IPS-18a (cell line): ENCODE measurements around the gene ARL8B.

Experiments
- H3K27ac ChIP-seq: one replicate; pipeline ENCODE4 v1.5.1; 2013; ENCODE audit warnings: low read length
- H3K27me3 ChIP-seq: one replicate; pipeline ENCODE4 v1.6.1; 2013; ENCODE audit warnings: mild to moderate bottlenecking, low read length; ENCODE audit not compliant: control insufficient read depth, insufficient read depth
- H3K36me3 ChIP-seq: one replicate; pipeline ENCODE4 v1.6.1; 2013; ENCODE audit warnings: low read depth, low read length; ENCODE audit not compliant: control insufficient read depth
- H3K4me1 ChIP-seq: one replicate; pipeline ENCODE4 v1.6.1; 2013; ENCODE audit warnings: low read depth, low read length; ENCODE audit not compliant: control insufficient read depth
- H3K4me3 ChIP-seq: one replicate; pipeline ENCODE4 v1.5.1; 2013; ENCODE audit warnings: low read length
- H3K9ac ChIP-seq: one replicate; pipeline ENCODE4 v1.6.1; 2013; ENCODE audit warnings: mild to moderate bottlenecking, low read length, moderate library complexity
- H3K9me3 ChIP-seq: one replicate; pipeline ENCODE4 v1.6.1; 2013; ENCODE audit warnings: low read depth, low read length; ENCODE audit not compliant: control insufficient read depth

The ARL8B gene

DNA sequence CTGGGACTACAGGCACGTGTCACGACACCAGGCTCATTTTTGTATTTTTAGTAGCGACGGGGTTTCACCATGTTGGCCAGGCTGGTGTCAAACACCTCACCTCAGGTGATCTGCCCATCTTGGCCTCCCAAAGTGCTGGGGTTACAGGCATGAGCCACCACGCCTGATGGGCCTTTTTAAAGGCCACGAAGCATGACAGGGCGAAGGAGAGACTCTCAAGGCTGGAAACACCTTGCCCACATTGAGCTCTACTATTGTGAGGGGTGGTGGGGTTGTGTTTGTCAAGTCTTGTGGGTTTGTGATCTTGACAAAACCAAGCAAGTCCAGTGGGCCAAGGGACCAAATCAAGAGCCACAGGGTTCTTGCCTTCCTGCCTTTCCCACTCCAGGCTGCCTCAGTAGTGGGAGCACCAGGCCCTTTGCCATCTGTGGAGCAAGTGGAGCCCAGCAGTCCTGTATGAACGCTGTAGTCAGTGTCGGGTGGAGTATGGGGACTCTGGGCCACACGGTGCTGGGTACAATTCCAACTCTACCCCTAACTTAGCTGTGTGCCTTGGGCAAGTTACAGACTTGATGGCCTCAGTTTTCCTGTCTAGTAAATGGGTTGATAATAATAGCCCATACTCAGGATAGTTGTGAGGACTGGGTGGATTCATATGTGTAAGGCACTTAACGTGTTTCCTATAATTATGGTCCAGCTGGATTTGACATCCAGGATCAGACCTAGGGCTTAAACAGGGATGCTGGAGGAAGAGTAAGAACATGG, 98.8 kb downstream of the ARL8B start:
- Histone ChIP-seq H3K27me3 (no peaks in the 10 kb centered on the region), H3K9me3 (no peaks in the 10 kb centered on the region), H3K4me3 (no peak overlapping the region), H3K27ac (no peak overlapping the region), H3K36me3 (peaks cover 2% of the 10 kb centered on the region), H3K9ac (no peak overlapping the region), H3K4me1 (peaks cover 32% of the 10 kb centered on the region)

DNA sequence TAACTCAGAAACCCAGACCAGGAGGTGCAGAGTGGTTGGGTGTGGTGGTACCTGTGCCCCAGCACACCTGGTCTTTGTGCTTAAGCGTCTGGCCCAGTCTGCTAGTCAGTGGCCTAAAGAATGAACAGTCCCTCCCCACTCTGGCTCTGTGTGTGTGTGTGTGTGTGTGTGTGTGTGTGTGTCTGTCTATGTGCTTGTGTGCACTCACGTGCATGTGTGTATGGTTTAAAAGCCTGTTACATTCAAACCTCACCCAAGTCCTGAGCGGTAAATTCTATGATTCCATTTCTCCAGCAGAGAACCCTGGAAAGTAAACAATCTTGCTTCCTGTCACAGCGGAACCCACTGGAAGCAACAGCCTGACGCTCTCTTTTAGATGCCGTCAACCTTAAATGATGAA, 99.6 kb downstream of the ARL8B start:
- H3K27me3 ChIP-seq, result no peaks in the 10 kb centered on the region
- H3K9me3 ChIP-seq, result no peaks in the 10 kb centered on the region
- H3K9ac ChIP-seq, result no peak overlapping the region
- H3K27ac ChIP-seq, result no peak overlapping the region
- H3K4me1 ChIP-seq, result peaks cover 31% of the 10 kb centered on the region
- H3K36me3 ChIP-seq, result no peaks in the 10 kb centered on the region
- H3K4me3 ChIP-seq, result no peak overlapping the region

DNA sequence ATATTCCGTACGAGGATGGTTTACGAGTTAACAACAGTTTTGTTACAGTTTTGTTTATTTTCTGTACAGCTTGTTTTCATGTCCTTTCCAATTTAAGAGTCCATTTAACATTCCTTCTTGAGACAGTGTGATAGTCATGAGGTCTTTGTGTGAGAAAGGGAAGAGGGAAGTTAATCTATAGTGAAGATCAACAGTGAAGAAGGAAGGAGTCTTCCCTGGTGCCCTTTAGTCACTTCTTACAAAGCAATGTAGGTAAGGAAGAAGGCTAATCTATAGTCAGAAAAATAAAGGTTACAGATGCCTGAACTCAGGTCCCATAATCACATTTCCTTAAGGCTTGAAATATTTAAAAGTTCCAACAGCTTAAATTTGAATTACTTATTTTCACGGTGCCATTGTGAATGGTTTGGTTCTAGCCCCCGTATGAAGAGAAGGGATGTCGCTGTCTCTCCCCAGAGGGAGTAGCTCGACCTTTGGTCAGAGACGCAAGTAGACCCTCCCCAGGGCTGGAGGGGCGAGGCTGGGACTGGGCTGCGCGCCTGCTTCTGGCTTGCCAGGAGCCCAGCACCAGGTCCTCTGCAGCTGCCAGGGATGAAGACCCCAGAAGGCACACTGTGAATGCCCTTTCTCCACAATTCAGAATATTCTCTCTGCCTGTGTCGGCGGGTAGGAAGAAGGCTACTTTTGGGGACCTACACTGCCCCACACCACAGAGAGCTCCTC, 100.4 kb downstream of the ARL8B start:
- H3K4me3 ChIP-seq, result no peak overlapping the region
- H3K27me3 ChIP-seq, result no peaks in the 10 kb centered on the region
- no peak overlapping the region for H3K9ac ChIP-seq
- H3K9me3 ChIP-seq, result no peaks in the 10 kb centered on the region
- no peaks in the 10 kb centered on the region for H3K36me3 ChIP-seq
- H3K27ac ChIP-seq, result no peak overlapping the region
- peaks cover 28% of the 10 kb centered on the region for H3K4me1 ChIP-seq

DNA sequence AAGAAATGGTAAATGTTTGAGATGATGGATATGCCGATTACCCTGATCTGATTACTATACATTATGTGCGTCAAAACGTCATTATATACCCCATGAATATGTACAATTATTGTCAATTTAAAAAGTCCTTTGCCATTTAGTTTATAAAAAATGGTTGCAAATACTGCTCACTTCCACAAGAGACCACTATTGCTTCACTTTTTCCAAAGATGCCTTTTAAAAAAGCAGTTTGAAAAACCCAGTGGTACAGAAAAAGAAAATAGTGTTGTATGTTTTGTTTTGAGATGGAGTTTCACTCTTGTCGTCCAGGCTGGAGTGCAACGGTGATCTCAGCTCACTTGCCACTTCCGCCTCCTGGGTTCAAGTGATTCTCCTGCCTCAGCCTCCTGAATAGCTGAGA, 104.7 kb downstream of the ARL8B start:
- no peak overlapping the region for H3K4me3 ChIP-seq
- H3K36me3 ChIP-seq, result no peaks in the 10 kb centered on the region
- peaks cover 5% of the 10 kb centered on the region for H3K4me1 ChIP-seq
- H3K27ac ChIP-seq, result no peak overlapping the region
- no peak overlapping the region for H3K9ac ChIP-seq
- H3K27me3 ChIP-seq, result no peaks in the 10 kb centered on the region
- H3K9me3 ChIP-seq, result no peaks in the 10 kb centered on the region

DNA sequence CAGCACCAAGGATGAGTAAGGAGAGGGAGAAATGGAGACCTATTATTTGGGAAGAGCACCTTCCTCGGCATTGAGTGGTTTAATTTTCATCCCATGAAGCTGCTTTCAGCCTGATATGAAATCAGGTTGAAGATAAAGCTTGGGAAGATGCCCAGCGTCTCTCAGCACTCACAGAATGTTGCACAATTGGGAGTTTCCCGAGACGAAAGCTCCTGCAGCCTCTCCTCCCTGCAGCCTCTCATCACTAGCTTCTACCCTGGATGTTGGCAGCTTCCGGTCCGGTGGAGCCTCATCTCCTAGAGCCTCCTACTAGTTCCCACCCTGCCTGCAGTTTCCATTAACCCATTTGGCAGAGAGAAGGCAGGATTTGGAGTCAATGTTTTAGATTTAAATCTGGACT, 105.7 kb downstream of the ARL8B start:
- Histone ChIP-seq H3K36me3 (no peaks in the 10 kb centered on the region), H3K4me3 (no peak overlapping the region), H3K27me3 (no peaks in the 10 kb centered on the region), H3K9ac (no peak overlapping the region), H3K9me3 (no peaks in the 10 kb centered on the region), H3K4me1 (peaks cover 2% of the 10 kb centered on the region), H3K27ac (no peak overlapping the region)

DNA sequence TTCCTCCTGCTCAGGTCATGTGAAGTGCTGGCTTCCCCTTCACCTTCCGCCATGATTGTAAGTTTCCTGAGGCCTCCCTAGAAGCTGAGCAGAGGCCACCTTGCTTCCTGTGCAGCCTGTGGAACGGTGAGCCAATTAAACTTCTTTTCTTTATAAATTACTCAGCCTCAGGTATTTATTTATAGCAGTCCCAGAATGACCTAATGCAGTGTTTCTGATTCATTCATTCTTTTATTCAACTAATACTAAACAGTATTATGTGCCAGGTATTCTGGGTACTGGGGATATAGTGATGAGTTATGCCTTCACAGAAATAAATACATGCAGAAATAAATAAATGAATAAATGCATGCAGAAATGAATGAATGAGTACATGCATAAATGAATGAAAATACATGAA, 107.3 kb downstream of the ARL8B start:
- H3K27me3 ChIP-seq, result no peaks in the 10 kb centered on the region
- no peaks in the 10 kb centered on the region for H3K4me1 ChIP-seq
- no peaks in the 10 kb centered on the region for H3K36me3 ChIP-seq
- H3K9me3 ChIP-seq, result no peaks in the 10 kb centered on the region
- no peak overlapping the region for H3K9ac ChIP-seq
- no peak overlapping the region for H3K4me3 ChIP-seq
- no peak overlapping the region for H3K27ac ChIP-seq
